Muscle layer of colon (tissue), 2 donors: Measurements from ENCODE around the gene NELFA.

ENCODE experiments used
- H3K27ac ChIP-seq: one replicate; pipeline ENCODE4 v1.7.0; 2013; ENCODE audit warnings: low read depth, mild to moderate bottlenecking, low read length, moderate library complexity
- H3K27me3 ChIP-seq, 2 donors: one replicate each; pipeline ENCODE4 v1.7.0; 2013; ENCODE audit warnings: low read length in 2 of 2, mild to moderate bottlenecking in 2 of 2; ENCODE audit not compliant: insufficient read depth in 2 of 2, control insufficient read depth in 1 of 2
- H3K36me3 ChIP-seq: one replicate; pipeline ENCODE4 v1.7.0; 2013; ENCODE audit warnings: mild to moderate bottlenecking, low read length; ENCODE audit not compliant: insufficient read depth
- H3K4me1 ChIP-seq: one replicate; pipeline ENCODE4 v1.7.0; 2013; ENCODE audit warnings: mild to moderate bottlenecking, low read length; ENCODE audit not compliant: insufficient read depth
- H3K4me3 ChIP-seq, 2 donors: one replicate each; pipeline ENCODE4 v1.7.0; 2013; ENCODE audit warnings: low read length in 2 of 2, low read depth in 1 of 2, mild to moderate bottlenecking in 1 of 2, moderate library complexity in 1 of 2
- H3K9ac ChIP-seq: one replicate; pipeline ENCODE4 v1.7.0; 2013; ENCODE audit warnings: low read length
- H3K9me3 ChIP-seq: one replicate; pipeline ENCODE4 v1.7.0; 2013; ENCODE audit warnings: mild to moderate bottlenecking, low read length
- donor health status: abdominal sarcoma.
- donor health status: Adenocarcinoma of cecum.

Gene NELFA

GRCh38 chr4:1975880-1976279 lies 32.9 kb downstream of the NELFA start:
- H3K27me3 ChIP-seq, result no peaks in the 10 kb centered on the region
- H3K9ac ChIP-seq, result no peak overlapping the region
- H3K27ac ChIP-seq, result no peak overlapping the region
- H3K4me3 ChIP-seq, result no peak overlapping the region
- peaks cover 43% of the 10 kb centered on the region for H3K36me3 ChIP-seq
- H3K9me3 ChIP-seq, result no peaks in the 10 kb centered on the region
- H3K4me1 ChIP-seq, result no peaks in the 10 kb centered on the region

DNA sequence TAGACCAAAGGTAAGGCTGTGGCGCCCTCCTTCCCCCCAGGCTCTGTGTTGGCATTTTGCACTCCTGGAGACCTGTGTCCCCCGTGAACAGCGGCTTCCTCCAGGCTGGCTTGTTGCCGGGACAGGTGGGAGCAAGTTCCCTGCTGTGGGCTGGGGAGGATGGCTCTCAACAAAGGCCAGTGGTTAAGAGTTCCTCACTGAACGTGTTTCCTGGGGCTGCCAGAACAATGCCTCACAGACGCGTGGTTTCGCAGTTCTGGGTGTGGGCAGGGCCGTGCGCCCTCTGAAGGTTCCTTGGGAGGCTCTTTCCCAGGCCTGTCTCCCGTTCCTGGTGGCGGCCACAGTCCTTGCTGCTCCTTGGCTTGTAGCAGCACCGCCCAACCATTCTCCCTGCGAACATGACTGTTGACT lies 33.4 kb downstream of the NELFA start:
- Histone ChIP-seq H3K27ac (no peak overlapping the region), H3K9me3 (no peaks in the 10 kb centered on the region), H3K36me3 (peaks cover 40% of the 10 kb centered on the region), H3K4me1 (no peaks in the 10 kb centered on the region), H3K4me3 (no peak overlapping the region), H3K27me3 (no peaks in the 10 kb centered on the region), H3K9ac (no peak overlapping the region)

DNA sequence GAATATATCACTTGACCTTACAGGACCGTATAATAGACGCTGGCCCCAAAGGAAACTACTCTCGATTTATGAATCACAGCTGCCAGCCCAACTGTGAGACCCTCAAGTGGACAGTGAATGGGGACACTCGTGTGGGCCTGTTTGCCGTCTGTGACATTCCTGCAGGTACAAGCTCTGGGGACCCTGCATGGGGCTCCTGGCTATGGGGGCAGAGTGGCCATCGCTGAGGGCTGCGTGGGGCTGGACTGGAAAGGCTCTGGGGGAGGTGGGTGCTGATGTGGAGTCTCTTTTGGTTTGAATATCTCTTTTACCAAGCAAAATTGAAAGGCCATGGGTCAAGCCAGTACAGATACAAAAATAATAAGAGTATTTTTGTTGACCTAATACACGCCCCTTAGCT lies 33.9 kb downstream of the NELFA start:
- Histone ChIP-seq H3K36me3 (peaks cover 40% of the 10 kb centered on the region), H3K9me3 (no peaks in the 10 kb centered on the region), H3K4me1 (no peaks in the 10 kb centered on the region), H3K4me3 (no peak overlapping the region), H3K27me3 (no peaks in the 10 kb centered on the region), H3K27ac (no peak overlapping the region), H3K9ac (no peak overlapping the region)

DNA sequence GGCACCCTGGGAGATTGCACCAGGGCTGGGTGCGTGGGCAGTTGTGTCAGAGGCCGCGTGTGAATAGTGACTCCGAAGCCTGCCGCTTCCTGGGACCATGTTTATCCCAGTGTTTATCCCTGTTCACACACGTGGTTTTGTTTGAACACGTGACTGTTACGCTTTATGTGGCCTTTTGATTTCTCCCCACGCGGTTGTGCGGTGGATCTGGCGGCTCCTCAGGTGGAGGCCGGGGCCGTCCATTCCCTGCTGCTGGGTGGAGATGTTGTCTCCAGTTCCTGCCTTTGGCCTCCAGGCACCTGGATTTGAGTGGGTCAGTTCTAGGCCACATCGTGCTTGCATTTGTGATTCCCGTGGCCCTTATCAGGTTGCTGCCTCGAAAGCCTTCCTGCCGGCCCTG lies 35.1 kb downstream of the NELFA start:
- no peaks in the 10 kb centered on the region for H3K9me3 ChIP-seq
- no peaks in the 10 kb centered on the region for H3K4me1 ChIP-seq
- no peaks in the 10 kb centered on the region for H3K27me3 ChIP-seq
- peaks cover 33% of the 10 kb centered on the region for H3K36me3 ChIP-seq
- H3K27ac ChIP-seq, result no peak overlapping the region
- H3K9ac ChIP-seq, result no peak overlapping the region
- H3K4me3 ChIP-seq, result no peak overlapping the region

DNA sequence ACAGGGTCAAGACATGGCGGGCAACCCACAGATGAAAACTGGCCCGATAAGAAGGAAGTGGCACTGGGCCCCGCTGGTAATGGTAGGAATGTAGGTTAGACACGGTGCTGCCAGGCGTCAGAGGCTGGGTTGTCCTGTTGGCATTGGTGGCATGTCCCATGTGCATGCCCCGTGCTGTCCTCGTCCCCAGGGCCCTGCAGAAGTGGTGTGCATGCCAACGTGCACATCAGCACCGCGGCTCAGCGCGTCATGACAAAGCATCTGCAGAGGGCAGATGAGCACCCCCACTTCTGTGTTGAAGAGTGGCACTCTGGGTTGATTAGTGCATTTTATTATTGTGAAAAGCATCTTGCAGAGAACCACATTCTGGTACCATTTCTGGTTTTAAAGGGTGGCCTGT lies 35.6 kb downstream of the NELFA start:
- no peak overlapping the region for H3K27ac ChIP-seq
- peaks cover 31% of the 10 kb centered on the region for H3K36me3 ChIP-seq
- no peak overlapping the region for H3K9ac ChIP-seq
- H3K9me3 ChIP-seq, result no peaks in the 10 kb centered on the region
- H3K4me1 ChIP-seq, result no peaks in the 10 kb centered on the region
- H3K4me3 ChIP-seq, result no peak overlapping the region
- no peaks in the 10 kb centered on the region for H3K27me3 ChIP-seq

DNA sequence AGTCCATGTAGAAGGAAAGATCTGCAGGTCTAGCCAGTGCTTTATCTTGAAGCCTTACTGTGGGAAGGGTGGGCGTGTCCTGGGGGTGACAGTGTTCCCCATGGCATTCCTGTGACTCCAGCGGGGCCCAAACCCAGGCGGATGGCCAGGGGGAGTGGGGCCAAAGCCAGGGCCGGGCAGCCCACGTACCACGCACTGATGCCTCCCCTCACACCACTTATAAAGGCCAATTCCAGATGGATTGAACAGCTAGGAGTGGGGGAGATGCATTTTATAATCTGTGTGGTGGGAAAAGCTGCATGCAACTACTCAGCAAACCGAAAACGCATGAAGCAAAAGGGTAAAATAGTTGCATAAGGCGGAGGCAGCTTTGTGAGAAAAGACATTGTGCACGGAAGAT lies 36.4 kb downstream of the NELFA start:
- no peaks in the 10 kb centered on the region for H3K9me3 ChIP-seq
- H3K36me3 ChIP-seq, result peaks cover 36% of the 10 kb centered on the region
- H3K9ac ChIP-seq, result no peak overlapping the region
- no peak overlapping the region for H3K27ac ChIP-seq
- no peak overlapping the region for H3K4me3 ChIP-seq
- no peaks in the 10 kb centered on the region for H3K27me3 ChIP-seq
- H3K4me1 ChIP-seq, result no peaks in the 10 kb centered on the region

DNA sequence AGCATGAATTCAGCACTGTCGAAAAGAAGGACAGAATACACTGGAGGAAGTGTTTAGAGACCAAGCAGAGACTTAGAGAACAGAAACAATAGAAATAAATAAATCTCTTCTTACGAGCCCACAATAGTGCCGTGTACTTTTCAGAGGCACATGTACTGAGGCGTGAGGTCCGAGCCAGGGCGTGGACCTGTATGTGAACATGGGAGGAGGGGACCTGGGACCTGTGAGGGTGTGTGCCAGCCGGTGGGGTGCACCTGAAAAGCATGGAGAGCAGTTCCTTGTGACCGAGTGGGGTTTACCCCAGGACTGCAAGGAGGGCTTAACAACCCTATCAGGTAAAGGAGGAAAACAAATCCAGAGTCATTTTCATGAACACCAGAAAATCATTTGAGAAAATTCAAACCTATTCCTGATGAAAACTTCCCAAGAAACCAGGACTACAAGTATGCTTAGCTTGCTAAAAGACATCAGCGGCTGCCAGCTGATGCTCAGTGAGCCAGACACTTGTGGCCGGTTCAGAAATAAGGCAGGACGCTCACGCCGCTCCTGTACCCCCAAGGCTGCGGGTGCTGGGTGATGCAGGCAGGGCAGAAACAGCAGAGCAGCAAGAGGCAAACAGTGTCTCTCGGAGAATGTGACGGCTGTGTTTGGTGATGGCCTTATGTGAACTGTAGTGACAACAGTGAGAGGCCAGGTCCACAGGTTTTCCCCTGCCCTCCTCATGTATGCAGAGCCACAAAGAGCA lies 37.1 kb downstream of the NELFA start:
- Histone ChIP-seq H3K27me3 (no peaks in the 10 kb centered on the region), H3K27ac (no peak overlapping the region), H3K4me3 (no peak overlapping the region), H3K4me1 (no peaks in the 10 kb centered on the region), H3K36me3 (peaks cover 29% of the 10 kb centered on the region), H3K9ac (no peak overlapping the region), H3K9me3 (no peaks in the 10 kb centered on the region)

DNA sequence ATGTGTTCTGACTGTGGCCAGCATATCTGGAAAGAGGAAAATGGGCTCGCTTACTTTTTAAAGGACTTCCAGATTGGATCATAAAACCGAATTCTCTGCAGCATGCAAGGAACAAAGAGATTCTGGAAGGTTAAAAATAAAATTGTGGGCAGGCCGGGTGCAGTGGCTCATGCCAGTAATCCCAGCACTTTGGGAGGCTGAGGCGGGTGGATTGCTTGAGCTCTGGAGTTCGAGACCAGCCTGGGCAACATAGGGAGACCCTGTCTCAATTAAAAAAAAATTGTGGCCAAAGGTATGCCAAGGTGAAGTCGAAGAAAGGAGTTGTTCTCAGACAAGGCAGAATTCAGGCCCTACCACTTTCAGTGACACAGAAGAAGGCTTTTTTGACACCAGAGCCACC lies 37.8 kb downstream of the NELFA start:
- Histone ChIP-seq H3K4me3 (no peak overlapping the region), H3K27ac (no peak overlapping the region), H3K9ac (no peak overlapping the region), H3K9me3 (no peaks in the 10 kb centered on the region), H3K4me1 (no peaks in the 10 kb centered on the region), H3K36me3 (peaks cover 25% of the 10 kb centered on the region), H3K27me3 (no peaks in the 10 kb centered on the region)

DNA sequence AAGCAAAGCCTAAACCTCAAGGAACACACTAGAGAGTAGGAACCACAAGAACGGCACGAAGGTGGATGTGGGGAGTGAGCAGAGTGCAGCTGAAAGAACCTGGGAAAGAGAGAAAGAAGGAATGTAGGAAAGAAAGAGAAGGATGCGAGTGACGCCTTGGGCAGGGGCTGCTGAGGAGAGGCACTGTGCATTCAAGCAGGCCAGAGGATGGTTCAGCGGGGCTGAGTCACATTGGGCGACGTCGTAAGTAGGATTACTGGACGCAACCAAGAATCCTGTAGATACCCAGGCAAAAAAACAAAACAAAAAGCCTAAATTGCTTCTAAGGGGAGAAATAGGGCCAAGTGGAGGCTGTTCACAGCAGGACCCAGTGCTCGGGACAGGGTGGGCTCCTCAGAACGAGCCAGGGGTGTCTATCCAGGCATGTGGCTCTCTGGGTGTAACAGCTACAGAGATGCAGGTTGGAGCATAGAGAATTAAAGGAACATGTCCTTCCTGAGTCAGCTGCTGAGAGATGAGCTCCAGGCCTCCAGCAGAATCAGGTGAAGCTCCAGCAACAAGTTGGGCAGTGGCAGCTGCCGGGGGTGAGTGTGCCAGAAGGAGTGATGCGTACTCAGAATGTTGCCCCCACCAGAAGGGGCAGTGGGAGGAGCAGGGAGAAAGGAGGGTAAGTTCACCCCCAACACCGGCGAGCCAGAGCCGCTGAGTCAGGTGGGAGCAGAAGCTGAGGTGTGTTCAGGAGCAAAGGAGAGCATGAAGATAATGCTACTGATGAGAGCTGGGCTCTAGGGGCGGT lies 38.6 kb downstream of the NELFA start:
- Histone ChIP-seq H3K4me1 (no peaks in the 10 kb centered on the region), H3K9ac (no peak overlapping the region), H3K4me3 (no peak overlapping the region), H3K27ac (no peak overlapping the region), H3K27me3 (no peaks in the 10 kb centered on the region), H3K9me3 (no peaks in the 10 kb centered on the region), H3K36me3 (peaks cover 17% of the 10 kb centered on the region)

GRCh38 chr4:1968686-1969295 lies 40.0 kb downstream of the NELFA start:
- no peak overlapping the region for H3K9ac ChIP-seq
- no peaks in the 10 kb centered on the region for H3K9me3 ChIP-seq
- no peak overlapping the region for H3K4me3 ChIP-seq
- H3K27ac ChIP-seq, result no peak overlapping the region
- H3K27me3 ChIP-seq, result no peaks in the 10 kb centered on the region
- peaks cover 17% of the 10 kb centered on the region for H3K36me3 ChIP-seq
- H3K4me1 ChIP-seq, result no peaks in the 10 kb centered on the region

GRCh38 chr4:1967512-1968149 lies 41.1 kb downstream of the NELFA start:
- no peaks in the 10 kb centered on the region for H3K9me3 ChIP-seq
- H3K27me3 ChIP-seq, result no peaks in the 10 kb centered on the region
- H3K4me3 ChIP-seq, result no peak overlapping the region
- H3K9ac ChIP-seq, result no peak overlapping the region
- H3K27ac ChIP-seq, result no peak overlapping the region
- H3K36me3 ChIP-seq, result peaks cover 28% of the 10 kb centered on the region
- no peaks in the 10 kb centered on the region for H3K4me1 ChIP-seq
